Stomach (tissue), 9 donors: ENCODE measurements around the gene NKAIN2. TPM values are rescaled to one million over a fixed set of nuclear protein-coding genes. Genes with fewer than 3 reads are reported as not detected.

Experiments
- DNase-seq, 2 donors: peaks; one replicate each; pipeline versions ENCODE4 v3.0.0 to v3.0.0-alpha.2; 2013 to 2019
- H3K27ac ChIP-seq, 5 donors: fragments of 200-600 bp in 4 of 5; sonication (generic) in 4 of 5; one replicate each; pipeline ENCODE4 v1.5.1; 2013 to 2019; ENCODE audit warnings: mild to moderate bottlenecking in 1 of 5, moderate library complexity in 1 of 5
- H3K27me3 ChIP-seq, 3 donors: fragments of 200-600 bp; sonication (generic); one replicate each; pipeline ENCODE4 v1.5.1; 2017 to 2019; ENCODE audit warnings: mixed run types in 1 of 3
- H3K36me3 ChIP-seq, 4 donors: fragments of 200-600 bp; sonication (generic); 1 replicate in 3 of 4; 2 replicates in 1 of 4; pipeline ENCODE4 v1.5.1; 2016 to 2019
- H3K4me1 ChIP-seq, 4 donors: fragments of 200-600 bp; sonication (generic); one replicate each; pipeline ENCODE4 v1.5.1; 2016 to 2019
- H3K4me3 ChIP-seq, 4 donors: fragments of 200-600 bp; sonication (generic) in 3 of 4; one replicate each; pipeline ENCODE4 v1.5.1; 2016 to 2019; ENCODE audit warnings: mild to moderate bottlenecking in 1 of 4
- H3K9me3 ChIP-seq, 4 donors: fragments of 200-600 bp; sonication (generic); one replicate each; pipeline ENCODE4 v1.5.1; 2016 to 2019
- CTCF ChIP-seq, 7 experiments: fragments of 450-650 bp in 4 of 7; fragments of 200-600 bp in 3 of 7; sonication (generic) in 3 of 7; IDR thresholded peaks; one replicate each; pipeline ENCODE4 v1.5.1; 2016 to 2019; ENCODE audit warnings: antibody characterized with exemption in 7 of 7, control low read depth in 2 of 7, mild to moderate bottlenecking in 1 of 7
- EP300 ChIP-seq: sonication (generic); formaldehyde crosslinking; IDR thresholded peaks from one replicate; pipeline ENCODE4 v1.6.1; 2017; ENCODE audit warnings: antibody characterized with exemption
- POLR2A ChIP-seq, 4 donors: fragments of 450-650 bp; IDR thresholded peaks; one replicate each; pipeline ENCODE4 v1.6.1; 2016; ENCODE audit warnings: antibody characterized with exemption in 4 of 4, control low read depth in 2 of 4, mild to moderate bottlenecking in 1 of 4, moderate library complexity in 1 of 4
- POLR2AphosphoS5 ChIP-seq, 3 donors: sonication (generic); formaldehyde crosslinking; IDR thresholded peaks; one replicate each; pipeline ENCODE4 v1.6.1; 2016; ENCODE audit warnings: antibody characterized with exemption in 3 of 3
- WGBS, 5 donors: extraction: QIAGEN DNeasy Blood & Tissue Kit in 3 of 5; methylation state at CpG; one replicate each; pipeline versions ENCODE4 v1.1.5 to v1.1.7; 2013 to 2018; 5-methylcytosine and 5-hydroxymethylcytosine counted together
- intact Hi-C: fragments of 100-400 bp; cut with DNase I; formaldehyde crosslinking; loops from one replicate; pipeline ENCODE4 v1.15.1; 2023; ENCODE audit warnings: low total_unique reads
- polyA plus RNA-seq, 3 donors: library from polyadenylated mRNA; stranded (reverse); fragments of 200-250 nt; gene quantifications; one replicate each; pipeline ENCODE4 v1.2.3, GENCODE V29; 2013
- total RNA-seq, 5 donors: library from RNA; depleted of rRNA; stranded (reverse); fragments of >200 nt; gene quantifications; one replicate each; pipeline versions ENCODE4 v1.1.0 to v1.2.3, GENCODE V29; 2014 to 2016
- donor health status: healthy with polysubstance abuse.
- donor health status: Bipolar disorder and iron deficiency.
- donor health status: healthy.

NKAIN2 gene
- total and polyA plus RNA-seq, 8 donors = 0.13 to 9.6 (median 1.5) TPM; not detected in 5

- Histone ChIP-seq H3K4me3 (no peak overlapping the region), H3K27me3 (no peaks in the 10 kb centered on the region), H3K27ac (no peak overlapping the region), H3K9me3 (no peaks in the 10 kb centered on the region), H3K36me3 (no peaks in the 10 kb centered on the region), H3K4me1 (no peaks in the 10 kb centered on the region)
- intact Hi-C loops = no loop called here
- TF ChIP-seq CTCF (IDR thresholded peaks at IDR 0.05) = no peak
- TF ChIP-seq EP300 = no peak
- no peak for TF ChIP-seq POLR2AphosphoS5 (IDR thresholded peaks at IDR 0.05)
- TF ChIP-seq POLR2A (IDR thresholded peaks at IDR 0.05) = no peak
- DNase-seq = no peak
- WGBS, 5 donors = 47 to 68% (median 50%) methylated on average over 2 of the region's 2 CpGs
These were observed 400.1 kb downstream of the NKAIN2 start for GRCh38 chr6:124203812-124204167.

- no peak for DNase-seq
- TF ChIP-seq EP300 (no peak), CTCF (IDR thresholded peaks at IDR 0.05) (no peak), POLR2AphosphoS5 (IDR thresholded peaks at IDR 0.05) (no peak), POLR2A (IDR thresholded peaks at IDR 0.05) (no peak)
- no peak overlapping the region for H3K27ac ChIP-seq
- WGBS, 5 donors = 43 to 62% (median 51%) methylated on average over 2 of the region's 2 CpGs
- no peak overlapping the region for H3K4me3 ChIP-seq
- H3K4me1 ChIP-seq = no peaks in the 10 kb centered on the region
- no peaks in the 10 kb centered on the region for H3K36me3 ChIP-seq
- intact Hi-C loops = no loop called here
- no peaks in the 10 kb centered on the region for H3K9me3 ChIP-seq
- no peaks in the 10 kb centered on the region for H3K27me3 ChIP-seq
These were observed 402.3 kb downstream of the NKAIN2 start for GRCh38 chr6:124205921-124206320.

- intact Hi-C loops = no loop called here
- 74 to 92% (median 91%) methylated on average over 3 of the region's 3 CpGs for WGBS, 5 donors
These were observed 420.1 kb downstream of the NKAIN2 start for GRCh38 chr6:124223611-124224345.

DNA sequence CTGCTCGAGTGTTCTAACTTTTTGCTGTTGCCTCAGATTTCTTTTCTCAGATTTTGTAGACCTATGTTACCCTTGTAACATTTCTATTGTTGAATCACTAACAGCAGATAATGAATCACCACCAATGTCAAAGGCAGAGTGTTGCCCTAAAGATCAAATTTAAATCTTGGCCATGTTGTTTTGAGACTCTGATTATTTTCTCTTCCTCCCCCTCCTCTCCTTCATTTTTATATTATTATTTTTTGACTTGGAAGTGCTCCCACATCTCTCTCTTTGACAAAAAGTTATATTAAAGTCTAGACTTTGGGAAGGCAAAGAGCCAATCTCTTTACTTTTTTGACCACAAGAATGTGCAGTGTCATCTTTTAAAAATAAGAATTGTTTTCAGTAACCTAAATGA, 422.7 kb downstream of the NKAIN2 start:
- no peaks in the 10 kb centered on the region for H3K36me3 ChIP-seq
- DNase-seq = no peak
- H3K4me3 ChIP-seq = no peak overlapping the region
- TF ChIP-seq EP300 = no peak
- TF ChIP-seq POLR2A (IDR thresholded peaks at IDR 0.05) = no peak
- TF ChIP-seq POLR2AphosphoS5 (IDR thresholded peaks at IDR 0.05) = no peak
- no peak for TF ChIP-seq CTCF (IDR thresholded peaks at IDR 0.05)
- H3K27ac ChIP-seq = no peak overlapping the region
- H3K4me1 ChIP-seq = no peaks in the 10 kb centered on the region
- intact Hi-C loops = no loop called here
- H3K9me3 ChIP-seq = peaks cover 0 to 21% (median 13%) of the 10 kb centered on the region in 4 donors
- H3K27me3 ChIP-seq = no peaks in the 10 kb centered on the region
- WGBS, 5 donors = 41 to 53% (median 48%) methylated on average over 1 of the region's 1 CpG

More at GRCh38 chr6:124223611-124224345, 420.1 kb downstream of the NKAIN2 start:
- Histone ChIP-seq H3K9me3 (peaks cover 0 to 3% (median 0%) of the 10 kb centered on the region in 4 donors), H3K27me3 (no peaks in the 10 kb centered on the region), H3K27ac (no peak overlapping the region), H3K36me3 (no peaks in the 10 kb centered on the region), H3K4me1 (no peaks in the 10 kb centered on the region), H3K4me3 (no peak overlapping the region)
- no peak for DNase-seq
- TF ChIP-seq POLR2A (IDR thresholded peaks at IDR 0.05) (no peak), POLR2AphosphoS5 (IDR thresholded peaks at IDR 0.05) (no peak), CTCF (IDR thresholded peaks at IDR 0.05) (no peak), EP300 (no peak)
